ENCODE results near the gene GNPAT.

The GNPAT gene

GRCh38 chr1:231235526-231236207, 5.3 kb upstream of the GNPAT start:
- H3K4me3 ChIP-seq (IDR thresholded peaks at IDR 0.05; ENCODE audit: insufficient read depth, low read depth, low read length) = no peak overlapping the region
- H4K20me1 ChIP-seq (ENCODE audit: insufficient read depth) = no peaks in the 10 kb centered on the region
- H3K9ac ChIP-seq = no peak overlapping the region
- H3K36me3 ChIP-seq (ENCODE audit: insufficient read depth) = no peaks in the 10 kb centered on the region
- peaks cover 14% of the 10 kb centered on the region; the same call in 1 of the 2 replicates for H3K79me2 ChIP-seq (ENCODE audit: insufficient read depth, low read depth)
- no peaks in the 10 kb centered on the region for H3K27me3 ChIP-seq (ENCODE audit: insufficient read depth, low read depth)
- H3K27ac ChIP-seq = no peak overlapping the region
- peaks cover 9% of the 10 kb centered on the region for H3K4me1 ChIP-seq (ENCODE audit: low read depth, poor library complexity, severe bottlenecking)
- H3K4me2 ChIP-seq = no peak overlapping the region
- TF ChIP-seq, protein P1, sequence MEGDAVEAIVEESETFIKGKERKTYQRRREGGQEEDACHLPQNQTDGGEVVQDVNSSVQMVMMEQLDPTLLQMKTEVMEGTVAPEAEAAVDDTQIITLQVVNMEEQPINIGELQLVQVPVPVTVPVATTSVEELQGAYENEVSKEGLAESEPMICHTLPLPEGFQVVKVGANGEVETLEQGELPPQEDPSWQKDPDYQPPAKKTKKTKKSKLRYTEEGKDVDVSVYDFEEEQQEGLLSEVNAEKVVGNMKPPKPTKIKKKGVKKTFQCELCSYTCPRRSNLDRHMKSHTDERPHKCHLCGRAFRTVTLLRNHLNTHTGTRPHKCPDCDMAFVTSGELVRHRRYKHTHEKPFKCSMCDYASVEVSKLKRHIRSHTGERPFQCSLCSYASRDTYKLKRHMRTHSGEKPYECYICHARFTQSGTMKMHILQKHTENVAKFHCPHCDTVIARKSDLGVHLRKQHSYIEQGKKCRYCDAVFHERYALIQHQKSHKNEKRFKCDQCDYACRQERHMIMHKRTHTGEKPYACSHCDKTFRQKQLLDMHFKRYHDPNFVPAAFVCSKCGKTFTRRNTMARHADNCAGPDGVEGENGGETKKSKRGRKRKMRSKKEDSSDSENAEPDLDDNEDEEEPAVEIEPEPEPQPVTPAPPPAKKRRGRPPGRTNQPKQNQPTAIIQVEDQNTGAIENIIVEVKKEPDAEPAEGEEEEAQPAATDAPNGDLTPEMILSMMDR (conservative IDR thresholded peaks at IDR 0.05; ENCODE audit: low read depth, low read length) = no peak
- H2AFZ ChIP-seq (ENCODE audit: low read depth) = no peak overlapping the region

- Histone ChIP-seq H3K4me1 (ENCODE audit: low read depth, poor library complexity, severe bottlenecking) (peaks cover 9% of the 10 kb centered on the region), H3K27ac (no peak overlapping the region), H3K4me2 (no peak overlapping the region), H3K27me3 (ENCODE audit: insufficient read depth, low read depth) (no peaks in the 10 kb centered on the region), H3K36me3 (ENCODE audit: insufficient read depth) (no peaks in the 10 kb centered on the region), H3K4me3 (IDR thresholded peaks at IDR 0.05; ENCODE audit: insufficient read depth, low read depth, low read length) (no peak overlapping the region), H3K9ac (no peak overlapping the region), H4K20me1 (ENCODE audit: insufficient read depth) (no peaks in the 10 kb centered on the region), H3K79me2 (ENCODE audit: insufficient read depth, low read depth) (peaks cover 14% of the 10 kb centered on the region; the same call in 1 of the 2 replicates), H2AFZ (ENCODE audit: low read depth) (no peak overlapping the region)
- TF ChIP-seq, protein P1 (conservative IDR thresholded peaks at IDR 0.05; ENCODE audit: low read depth, low read length) = no peak
These were observed 4.8 kb upstream of the GNPAT start for GRCh38 chr1:231236208-231236591.

DNA sequence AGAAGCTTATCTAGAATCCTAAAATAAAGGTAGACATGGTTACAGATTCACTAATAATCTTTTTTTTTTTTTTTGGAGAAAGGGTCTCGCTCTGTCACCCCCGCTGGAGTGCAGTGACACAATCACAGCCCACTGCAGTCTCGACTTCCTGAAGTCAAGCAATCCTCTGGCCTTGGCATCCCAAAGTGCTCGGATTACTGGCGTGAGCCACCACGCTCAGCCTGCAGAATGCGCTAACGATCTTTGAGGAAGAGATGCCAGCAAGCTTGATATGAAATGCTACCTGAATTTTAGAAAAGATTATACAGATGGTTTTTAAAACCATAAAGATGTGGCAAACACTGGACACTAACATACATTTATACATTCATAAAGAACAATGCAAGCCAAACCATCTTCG, 4.1 kb upstream of the GNPAT start:
- H3K36me3 ChIP-seq (ENCODE audit: insufficient read depth) = no peaks in the 10 kb centered on the region
- no peak overlapping the region for H3K4me3 ChIP-seq (IDR thresholded peaks at IDR 0.05; ENCODE audit: insufficient read depth, low read depth, low read length)
- peaks cover 9% of the 10 kb centered on the region for H3K4me1 ChIP-seq (ENCODE audit: low read depth, poor library complexity, severe bottlenecking)
- peaks cover 21% of the 10 kb centered on the region for H3K79me2 ChIP-seq (ENCODE audit: insufficient read depth, low read depth)
- no peak overlapping the region for H3K27ac ChIP-seq
- no peaks in the 10 kb centered on the region for H3K27me3 ChIP-seq (ENCODE audit: insufficient read depth, low read depth)
- no peak overlapping the region for H3K9ac ChIP-seq
- TF ChIP-seq, protein P1 (conservative IDR thresholded peaks at IDR 0.05; ENCODE audit: low read depth, low read length) = no peak
- no peaks in the 10 kb centered on the region for H4K20me1 ChIP-seq (ENCODE audit: insufficient read depth)
- H2AFZ ChIP-seq (ENCODE audit: low read depth) = no peak overlapping the region
- no peak overlapping the region for H3K4me2 ChIP-seq

DNA sequence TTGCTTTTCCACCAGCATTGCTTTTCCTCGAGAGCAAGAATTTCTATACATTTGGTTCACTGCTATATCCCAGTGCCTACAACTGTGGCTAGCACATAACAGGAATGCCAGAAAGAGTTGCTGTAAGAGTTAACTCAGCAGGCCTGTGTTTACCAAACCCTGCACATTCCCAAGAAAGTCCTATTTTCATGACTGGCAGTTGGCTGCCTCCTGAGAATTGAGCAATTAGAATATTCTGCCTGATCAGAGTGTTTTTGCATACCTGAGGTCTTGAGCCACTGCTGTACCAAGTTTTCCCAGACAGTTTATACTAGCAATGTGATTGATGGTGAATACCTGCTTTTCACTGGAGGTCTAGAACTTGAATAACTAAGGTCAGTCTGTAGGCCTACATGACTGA, 2.7 kb upstream of the GNPAT start:
- H2AFZ ChIP-seq (ENCODE audit: low read depth) = no peak overlapping the region
- peaks cover 21% of the 10 kb centered on the region for H3K4me1 ChIP-seq (ENCODE audit: low read depth, poor library complexity, severe bottlenecking)
- H3K27me3 ChIP-seq (ENCODE audit: insufficient read depth, low read depth) = no peaks in the 10 kb centered on the region
- TF ChIP-seq, protein P1 (conservative IDR thresholded peaks at IDR 0.05; ENCODE audit: low read depth, low read length) = no peak
- no peaks in the 10 kb centered on the region for H3K36me3 ChIP-seq (ENCODE audit: insufficient read depth)
- H3K4me2 ChIP-seq = no peak overlapping the region
- H3K79me2 ChIP-seq (ENCODE audit: insufficient read depth, low read depth) = peaks cover 35% of the 10 kb centered on the region
- no peak overlapping the region for H3K9ac ChIP-seq
- no peaks in the 10 kb centered on the region for H4K20me1 ChIP-seq (ENCODE audit: insufficient read depth)
- H3K27ac ChIP-seq = no peak overlapping the region
- H3K4me3 ChIP-seq (IDR thresholded peaks at IDR 0.05; ENCODE audit: insufficient read depth, low read depth, low read length) = no peak overlapping the region
